ENCODE data around the gene PDYN.

GRCh38 chr20:1998193-1998520 is 4.3 kb upstream of the PDYN start:
- no peak for TF ChIP-seq POLR2A (IDR thresholded peaks at IDR 0.05; ENCODE audit: low read length)
- no peak for TF ChIP-seq GATA1 (IDR thresholded peaks at IDR 0.05; ENCODE audit: low read depth, low read length)
